CD4-positive, alpha-beta T cell treated with Interleukin-21 for 1 hour (primary cell): Measurements from ENCODE around the gene IPO4.

Experiments used
- DNase-seq: peaks from one replicate; pipeline ENCODE4 v3.0.0-alpha.2; 2020

The IPO4 gene

GRCh38 chr14:24130717-24131548 is 57.7 kb downstream of the IPO4 start:
- no peak for DNase-seq

- no peak for DNase-seq
Measured at GRCh38 chr14:24130380-24130716, 58.3 kb downstream of the IPO4 start, which contains the start of gene FITM1. TSS of gene FITM1 (plus strand) at chr14:24130659. CDS start at chr14:24131564, 905 bp downstream.
